H1 (cell line): Measurements from ENCODE around the gene ABCD1. TPM values are rescaled to one million over a fixed set of nuclear protein-coding genes. Genes with fewer than 3 reads are reported as not detected.

Source experiments
- CTCF ChIA-PET: fragments of 300-600 bp; sonication (Branson Sonifier 250); formaldehyde crosslinking; loops from one replicate; lab custom pipeline; 2021; ENCODE audit not compliant: partially characterized antibody; lab: Charles Lee
- POLR2A ChIA-PET: fragments of 300-600 bp; sonication (Branson Sonifier 250); formaldehyde crosslinking; loops from one replicate; lab custom pipeline; 2021; ENCODE audit warnings: inconsistent platforms; ENCODE audit not compliant: partially characterized antibody; lab: Charles Lee
- DNase-seq, 2 experiments: peaks; one replicate each; pipeline versions ENCODE4 v3.0.0 to v3.0.0-alpha.2; 2010 to 2022; ENCODE audit warnings: low spot score in 2 of 2, low read depth in 1 of 2, mixed read lengths in 1 of 2
- FAIRE-seq: peaks from 2 replicates; lab custom pipeline; 2011; peaks lifted over from hg19 to GRCh38; lab: Jason Lieb, UNC
- H2AFZ ChIP-seq: 2 replicates; pipeline ENCODE4 v1.8.1; 2012; ENCODE audit warnings: low read length, inconsistent platforms
- H2AK5ac ChIP-seq: 2 replicates; pipeline ENCODE4 v1.6.1; 2013; ENCODE audit warnings: low read depth, low read length
- H2BK120ac ChIP-seq: replicated peaks from 2 replicates; pipeline ENCODE3; 2013; ENCODE audit warnings: low read depth, low read length, inconsistent platforms
- H2BK12ac ChIP-seq: 2 replicates; pipeline ENCODE4 v1.6.1; 2013; ENCODE audit warnings: low read depth, low read length
- H2BK15ac ChIP-seq: 2 replicates; pipeline ENCODE4 v1.6.1; 2013; ENCODE audit warnings: low read length
- H2BK20ac ChIP-seq: 2 replicates; pipeline ENCODE4 v1.6.1; 2013; ENCODE audit warnings: low read length
- H2BK5ac ChIP-seq: 2 replicates; pipeline ENCODE4 v1.6.1; 2013; ENCODE audit warnings: low read depth, low read length
- H3K14ac ChIP-seq: 2 replicates; pipeline ENCODE4 v1.6.1; 2013; ENCODE audit warnings: inconsistent platforms; ENCODE audit not compliant: insufficient read length
- H3K18ac ChIP-seq: 2 replicates; pipeline ENCODE4 v1.6.1; 2013; ENCODE audit warnings: low read length; ENCODE audit errors: extremely low read depth
- H3K23ac ChIP-seq: 2 replicates; pipeline ENCODE4 v1.6.1; 2013; ENCODE audit warnings: inconsistent platforms; ENCODE audit not compliant: insufficient read length
- H3K23me2 ChIP-seq: 2 replicates; pipeline ENCODE4 v1.6.1; 2013; ENCODE audit warnings: low read depth, low read length
- H3K27ac ChIP-seq: 2 replicates; pipeline ENCODE4 v1.6.1; 2011; ENCODE audit warnings: low read depth, low read length, inconsistent platforms
- H3K27me3 ChIP-seq, 4 experiments: replicated peaks in 1 of 4; 1 replicate in 1 of 4; 2 replicates in 3 of 4; pipeline versions ENCODE4 v1.6.1 to v1.8.1; 2011 to 2013; ENCODE audit warnings: low read length in 3 of 4, mild to moderate bottlenecking in 3 of 4, inconsistent platforms in 2 of 4, mixed read lengths in 2 of 4, moderate library complexity in 1 of 4; ENCODE audit not compliant: control insufficient read depth in 3 of 4, insufficient read depth in 3 of 4; ENCODE audit errors: extremely low read depth in 1 of 4
- H3K36me3 ChIP-seq, 4 experiments: 2 replicates each; pipeline versions ENCODE4 v1.6.1 to v1.8.1; 2011 to 2013; ENCODE audit warnings: mild to moderate bottlenecking in 4 of 4, low read length in 3 of 4, moderate library complexity in 2 of 4, control low read depth in 1 of 4, inconsistent platforms in 1 of 4; ENCODE audit not compliant: insufficient read depth in 4 of 4, control insufficient read depth in 2 of 4
- H3K4ac ChIP-seq: replicated peaks from 2 replicates; pipeline ENCODE3; 2013; ENCODE audit warnings: low read length, low read depth, mixed read lengths, inconsistent platforms; ENCODE audit not compliant: insufficient read length
- H3K4me1 ChIP-seq, 4 experiments: replicated peaks in 1 of 4; 1 replicate in 1 of 4; 2 replicates in 3 of 4; pipeline versions ENCODE4 v1.6.1 to v1.8.1; 2011 to 2013; ENCODE audit warnings: low read length in 3 of 4, inconsistent platforms in 2 of 4, mixed read lengths in 1 of 4; ENCODE audit not compliant: insufficient read depth in 4 of 4, control insufficient read depth in 3 of 4
- H3K4me2 ChIP-seq, 2 experiments: 2 replicates each; pipeline versions ENCODE4 v1.6.1 to v1.8.1; 2011 to 2013; ENCODE audit warnings: low read depth in 2 of 2, low read length in 2 of 2, control low read depth in 1 of 2, inconsistent platforms in 1 of 2, mild to moderate bottlenecking in 1 of 2; ENCODE audit not compliant: insufficient read depth in 1 of 2
- H3K4me3 ChIP-seq, 4 experiments: fragments of 200-600, 300-600 bp in 1 of 4; sonication (generic), shearing (Covaris generic), sonication (Bioruptor Twin) in 1 of 4; 2 replicates each; pipeline versions ENCODE4 v1.5.1 to v1.8.1; 2011 to 2016; ENCODE audit warnings: low read length in 4 of 4, low read depth in 3 of 4, control low read depth in 2 of 4, inconsistent platforms in 2 of 4, mild to moderate bottlenecking in 2 of 4, mixed read lengths in 1 of 4, moderate library complexity in 1 of 4; ENCODE audit not compliant: insufficient read depth in 2 of 4; ENCODE audit errors: extremely low read depth in 1 of 4
- H3K56ac ChIP-seq: replicated peaks from 2 replicates; pipeline ENCODE3; 2013; ENCODE audit warnings: low read depth, mild to moderate bottlenecking, mixed read lengths, low read length, inconsistent platforms; ENCODE audit not compliant: insufficient read length
- H3K79me1 ChIP-seq: 2 replicates; pipeline ENCODE4 v1.6.1; 2013; ENCODE audit warnings: low read depth, low read length, control low read depth
- H3K79me2 ChIP-seq, 2 experiments: 2 replicates each; pipeline versions ENCODE4 v1.6.1 to v1.8.1; 2012 to 2013; ENCODE audit warnings: low read length in 2 of 2, mild to moderate bottlenecking in 2 of 2, inconsistent platforms in 1 of 2; ENCODE audit not compliant: insufficient read depth in 2 of 2, control insufficient read depth in 1 of 2
- H3K9ac ChIP-seq, 4 experiments: replicated peaks in 1 of 4; 1 replicate in 1 of 4; 2 replicates in 3 of 4; pipeline versions ENCODE4 v1.6.1 to v1.8.1; 2011 to 2013; ENCODE audit warnings: low read depth in 3 of 4, low read length in 3 of 4, control low read depth in 2 of 4, mild to moderate bottlenecking in 2 of 4, moderate library complexity in 2 of 4, inconsistent platforms in 1 of 4; ENCODE audit errors: extremely low read depth in 1 of 4
- H3K9me3 ChIP-seq, 2 experiments: 2 replicates each; pipeline versions ENCODE4 v1.6.1 to v1.8.1; 2012 to 2013; ENCODE audit warnings: mild to moderate bottlenecking in 2 of 2, moderate library complexity in 2 of 2, control low read depth in 1 of 2, inconsistent platforms in 1 of 2, low read depth in 1 of 2, low read length in 1 of 2, mixed read lengths in 1 of 2; ENCODE audit not compliant: insufficient read depth in 2 of 2
- H4K20me1 ChIP-seq, 2 experiments: replicated peaks in 1 of 2; 2 replicates each; pipeline versions ENCODE3 to v1.8.1; 2011 to 2013; ENCODE audit warnings: inconsistent platforms in 2 of 2, low read length in 2 of 2, mild to moderate bottlenecking in 1 of 2; ENCODE audit not compliant: insufficient read depth in 2 of 2, control insufficient read depth in 1 of 2
- H4K5ac ChIP-seq: 2 replicates; pipeline ENCODE4 v1.6.1; 2013; ENCODE audit warnings: low read length, low read depth, mixed read lengths, inconsistent platforms; ENCODE audit not compliant: insufficient read length
- H4K8ac ChIP-seq: 2 replicates; pipeline ENCODE4 v1.8.0; 2013; ENCODE audit warnings: mild to moderate bottlenecking, moderate library complexity, low read length, inconsistent platforms; ENCODE audit not compliant: insufficient read depth; ENCODE audit errors: extremely low read depth
- H4K91ac ChIP-seq: replicated peaks from 2 replicates; pipeline ENCODE3; 2013; ENCODE audit warnings: low read length, mixed read lengths, inconsistent platforms; ENCODE audit not compliant: insufficient read length
- KDM4A ChIP-seq: IDR thresholded peaks from one replicate; pipeline ENCODE4 v1.7.1; 2012; ENCODE audit warnings: low read depth, mild to moderate bottlenecking, moderate library complexity, low read length, inconsistent platforms; ENCODE audit not compliant: severe bottlenecking
- WGBS, 2 experiments: shearing (Covaris generic) in 1 of 2; methylation state at CpG; one replicate each; pipeline versions ENCODE4 v1.1.6 to v1.1.7; 2013 to 2015; ENCODE audit warnings: low lambda C conversion rate in 2 of 2, mixed read lengths in 2 of 2, inconsistent platforms in 1 of 2, low coverage in 1 of 2, missing lambda C conversion rate in 1 of 2; ENCODE audit not compliant: insufficient replicate concordance in 2 of 2, insufficient coverage in 1 of 2, insufficient read length in 1 of 2; ENCODE audit errors: extremely low coverage in 1 of 2, missing lambda C conversion rate in 1 of 2; 5-methylcytosine and 5-hydroxymethylcytosine counted together
- polyA plus RNA-seq, 7 experiments: library from polyadenylated mRNA; depleted of rRNA in 3 of 7; stranded (reverse) in 5 of 7; unstranded in 2 of 7; fragments of >200 nt in 5 of 7; fragments of 200-250 nt in 2 of 7; gene quantifications; 1 replicate in 5 of 7; 2 replicates in 1 of 7; 4 replicates in 1 of 7; pipeline versions ENCODE4 v1.2.1 to v1.2.3, GENCODE V29; 2011 to 2013; ENCODE audit warnings: missing spikeins in 2 of 7, mixed read lengths in 2 of 7
- total RNA-seq: library from RNA; stranded (reverse); fragmentation: NEBNext Ultra II Directional; extraction: Animal tissue kit (Norgen Biotek cat#: 25700); gene quantifications from 2 replicates; pipeline ENCODE4 v1.2.1, GENCODE V29; 2021

Gene ABCD1
- total and polyA plus RNA-seq, 2 of the 8 experiments (the other 6 are each of a cell fraction or from before 2014, with no cell fraction given): 3.1 to 6.6 TPM

DNA sequence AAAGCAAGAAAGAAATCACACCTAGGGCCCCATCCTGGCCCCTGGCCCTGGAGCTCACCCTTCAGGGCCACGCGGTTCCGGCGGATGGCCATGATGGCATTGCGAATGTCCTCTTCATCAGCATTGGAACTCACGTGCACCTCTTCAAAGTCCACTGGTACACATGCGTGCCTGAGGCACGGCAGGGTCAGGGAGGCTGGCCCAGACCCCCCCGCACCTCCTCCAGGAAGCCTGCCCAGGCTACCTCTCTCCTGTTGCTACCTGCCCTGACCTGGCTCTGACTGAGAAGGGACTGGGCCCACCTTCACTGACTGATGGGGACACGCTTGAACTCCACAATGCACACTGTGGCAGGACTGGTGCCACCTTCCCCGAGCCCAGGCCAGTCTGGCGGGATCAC is 65.0 kb downstream of the ABCD1 start:
- Histone ChIP-seq H4K5ac (no peak overlapping the region), H3K4ac (no peak overlapping the region)
- no peak for TF ChIP-seq KDM4A

More for the DNA sequence above, 65.0 kb downstream of the ABCD1 start:
- no peak overlapping the region for H3K14ac ChIP-seq
- peaks cover 0 to 4% of the 10 kb centered on the region in 2 experiments for H4K20me1 ChIP-seq
- H3K4me1 ChIP-seq: peaks cover 0 to 6% (median under 1%) of the 10 kb centered on the region in 4 experiments; a peak in 3 of 7 replicates
- no peak overlapping the region for H3K9ac ChIP-seq
- H3K18ac ChIP-seq: no peak overlapping the region
- H3K36me3 ChIP-seq: peaks cover 0 to 10% (median 0%) of the 10 kb centered on the region in 4 experiments; a peak in 2 of 8 replicates
- CTCF ChIA-PET: interaction anchor here (1.1 kb wide), 1 partner anchor 22 kb away, joined by 4 read pairs; no protein-coding TSS in a partner anchor
- H3K79me2 ChIP-seq: peaks cover 0 to 20% of the 10 kb centered on the region in 2 experiments; a peak in 1 of 4 replicates
- 88% methylated on average over 3 of the region's 12 CpGs; no CpG with 5 or more reads in 1 of the 2 experiments for WGBS, 2 experiments
- H2AK5ac ChIP-seq: no peak overlapping the region
- H2BK120ac ChIP-seq: no peak overlapping the region
- H3K4me2 ChIP-seq: no peak overlapping the region
- POLR2A ChIA-PET: no interaction called here
- no peak overlapping the region for H4K8ac ChIP-seq
- no peak overlapping the region for H2BK20ac ChIP-seq
- H3K4me3 ChIP-seq: no peak overlapping the region
- H3K23ac ChIP-seq: no peak overlapping the region
- H4K91ac ChIP-seq: no peak overlapping the region
- H2BK15ac ChIP-seq: no peak overlapping the region
- FAIRE-seq: no peak
- H3K9me3 ChIP-seq: no peaks in the 10 kb centered on the region
- no peak overlapping the region for H3K27ac ChIP-seq
- no peak for DNase-seq
- H3K27me3 ChIP-seq: no peaks in the 10 kb centered on the region
- H2BK12ac ChIP-seq: no peak overlapping the region
- H3K56ac ChIP-seq: no peak overlapping the region
- no peaks in the 10 kb centered on the region; the same call in 1 of the 2 replicates for H3K79me1 ChIP-seq
- no peak overlapping the region for H2AFZ ChIP-seq
- no peak overlapping the region for H2BK5ac ChIP-seq
- no peaks in the 10 kb centered on the region; the same call in 1 of the 2 replicates for H3K23me2 ChIP-seq
